Psoas muscle (tissue), 8 donors: Measurements from ENCODE around the gene TGFA. TPM values are rescaled to one million over a fixed set of nuclear protein-coding genes. Genes with fewer than 3 reads are reported as not detected.

Experiments
- ATAC-seq, 4 donors: fragments of 200-7000 bp; cut with Tn5 transposase; one replicate each; pipeline ENCODE4 v1.9.1; 2020; ENCODE audit warnings: moderate library complexity in 3 of 4, mild to moderate bottlenecking in 2 of 4
- DNase-seq, 2 donors: peaks; one replicate each; pipeline ENCODE4 v3.0.0-alpha.2; 2020
- H3K27ac ChIP-seq: fragments of 200-600 bp; one replicate; pipeline ENCODE4 v1.8.0; 2022
- H3K27me3 ChIP-seq, 3 donors: fragments of 200-600 bp in 1 of 3; one replicate each; pipeline versions ENCODE4 v1.6.1 to v1.8.0; 2013 to 2022; ENCODE audit warnings: low read length in 2 of 3, mild to moderate bottlenecking in 2 of 3, moderate library complexity in 1 of 3; ENCODE audit not compliant: insufficient read depth in 3 of 3
- H3K36me3 ChIP-seq, 2 donors: fragments of 200-600 bp in 1 of 2; one replicate each; pipeline versions ENCODE4 v1.6.1 to v1.8.0; 2013 to 2022; ENCODE audit warnings: low read depth in 1 of 2, mild to moderate bottlenecking in 1 of 2, moderate library complexity in 1 of 2; ENCODE audit not compliant: insufficient read depth in 1 of 2
- H3K4me1 ChIP-seq: fragments of 200-600 bp; one replicate; pipeline ENCODE4 v1.8.0; 2022
- H3K4me3 ChIP-seq: fragments of 200-600 bp; one replicate; pipeline ENCODE4 v1.8.0; 2022; ENCODE audit warnings: mild to moderate bottlenecking
- H3K9me3 ChIP-seq: fragments of 200-600 bp; one replicate; pipeline ENCODE4 v1.8.0; 2022
- CTCF ChIP-seq: fragments of 200-600 bp; IDR thresholded peaks from one replicate; pipeline ENCODE4 v1.8.0; 2022; ENCODE audit warnings: antibody characterized with exemption
- WGBS, 3 donors: extraction: QIAGEN DNeasy Blood & Tissue Kit; methylation state at CpG; one replicate each; pipeline versions ENCODE4 v1.1.6 to v1.1.7; 2013; 5-methylcytosine and 5-hydroxymethylcytosine counted together
- intact Hi-C, 2 donors: fragments of 100-400 bp; cut with DNase I; formaldehyde crosslinking; loops; one replicate each; pipeline versions ENCODE4 v1.11.0 to v1.14.2; 2022
- polyA plus RNA-seq, 3 donors: library from polyadenylated mRNA; stranded (reverse); fragments of 200-250 nt; gene quantifications; one replicate each; pipeline ENCODE4 v1.2.3, GENCODE V29; 2013
- total RNA-seq, 4 donors: library from RNA; stranded (reverse); fragmentation: NEBNext Ultra II Directional in 2 of 4; extraction: Animal tissue kit (Norgen Biotek cat#: 25700) in 2 of 4; gene quantifications; one replicate each; pipeline versions ENCODE4 v1.2.1 to v1.2.4, GENCODE V29; 2021 to 2023
- donor health status: healthy with polysubstance abuse.
- donor health status: DM: no; HTN: no; CAD: no; lungs with moderate emphysema.
- donor health status: Bipolar disorder and iron deficiency.
- donor health status: healthy.
- donor health status: DM: yes; HTN: yes; CAD: no.
- donor health status: DM: no; HTN: no; CAD: no.
- donor health status: DM: no; HTN: no; CAD: no.
- donor health status: DM: yes; HTN: yes; CAD: no.

Gene TGFA
- total and polyA plus RNA-seq, 7 donors: 0.03 to 0.39 (median 0.12) TPM

- no peaks in the 10 kb centered on the region for H3K4me1 ChIP-seq
- H3K9me3 ChIP-seq: no peaks in the 10 kb centered on the region
- H3K27ac ChIP-seq: no peak overlapping the region
- no peak for TF ChIP-seq CTCF
- H3K36me3 ChIP-seq: no peaks in the 10 kb centered on the region
- ATAC-seq: no peak
- intact Hi-C loops: no loop called here
- WGBS, 3 donors: 47 to 50% (median 48%) methylated on average over 7 of the region's 7 CpGs
- no peak for DNase-seq
- no peak overlapping the region for H3K4me3 ChIP-seq
- peaks cover 0 to 4% (median 0%) of the 10 kb centered on the region in 3 donors for H3K27me3 ChIP-seq
Measured at GRCh38 chr2:70508711-70509462, 44.7 kb downstream of the TGFA start.

- intact Hi-C loops: no loop called here
- no peak overlapping the region for H3K4me3 ChIP-seq
- WGBS, 3 donors: 59 to 63% (median 61%) methylated on average over 8 of the region's 8 CpGs
- ATAC-seq: no peak
- H3K27me3 ChIP-seq: peaks cover 0 to 4% (median 0%) of the 10 kb centered on the region in 3 donors
- no peak for TF ChIP-seq CTCF
- no peak for DNase-seq
- H3K4me1 ChIP-seq: no peaks in the 10 kb centered on the region
- H3K36me3 ChIP-seq: no peaks in the 10 kb centered on the region
- no peaks in the 10 kb centered on the region for H3K9me3 ChIP-seq
- no peak overlapping the region for H3K27ac ChIP-seq
Measured at GRCh38 chr2:70505613-70506391, 47.8 kb downstream of the TGFA start.

- H3K4me3 ChIP-seq: no peak overlapping the region
- no peak for TF ChIP-seq CTCF
- DNase-seq (no peak), ATAC-seq (no peak)
- no peaks in the 10 kb centered on the region for H3K36me3 ChIP-seq
- H3K27me3 ChIP-seq: peaks cover 0 to 6% (median 0%) of the 10 kb centered on the region in 3 donors
- no peaks in the 10 kb centered on the region for H3K9me3 ChIP-seq
- intact Hi-C loops: no loop called here
- H3K4me1 ChIP-seq: no peaks in the 10 kb centered on the region
- H3K27ac ChIP-seq: no peak overlapping the region
Measured at GRCh38 chr2:70504750-70505149, 48.9 kb downstream of the TGFA start.

GRCh38 chr2:70503896-70504295 is 49.7 kb downstream of the TGFA start:
- TF ChIP-seq CTCF: no peak
- no peaks in the 10 kb centered on the region for H3K36me3 ChIP-seq
- no peaks in the 10 kb centered on the region for H3K4me1 ChIP-seq
- ATAC-seq: no peak
- intact Hi-C loops: no loop called here
- no peaks in the 10 kb centered on the region for H3K9me3 ChIP-seq
- H3K4me3 ChIP-seq: no peak overlapping the region
- no peak overlapping the region for H3K27ac ChIP-seq
- 82 to 88% (median 87%) methylated on average over 4 of the region's 4 CpGs for WGBS, 3 donors
- no peak for DNase-seq
- H3K27me3 ChIP-seq: peaks cover 0 to 7% (median 0%) of the 10 kb centered on the region in 3 donors
